HG03457 (cell line): ENCODE measurements around the gene MYBBP1A.

Experiments used
- ATAC-seq: cut with Tn5 transposase; IDR thresholded peaks from one replicate; pipeline ENCODE4 v1.9.1; 2021; ENCODE audit warnings: moderate number of reproducible peaks; ENCODE audit not compliant: unreplicated experiment

Gene MYBBP1A

GRCh38 chr17:4505187-4505586 lies 50.0 kb downstream of the MYBBP1A start:
- no peak for ATAC-seq

- no peak for ATAC-seq
Observed at GRCh38 chr17:4504188-4504587, 51.0 kb downstream of the MYBBP1A start.

GRCh38 chr17:4503283-4504025 lies 51.7 kb downstream of the MYBBP1A start:
- no peak for ATAC-seq

GRCh38 chr17:4502466-4503154 lies 52.6 kb downstream of the MYBBP1A start:
- no peak for ATAC-seq

GRCh38 chr17:4501295-4501949 lies 53.8 kb downstream of the MYBBP1A start:
- no peak for ATAC-seq

GRCh38 chr17:4500191-4500571 lies 55.0 kb downstream of the MYBBP1A start:
- no peak for ATAC-seq

- no peak for ATAC-seq
Observed at GRCh38 chr17:4499431-4500190, 55.6 kb downstream of the MYBBP1A start.

GRCh38 chr17:4498461-4499397 lies 56.5 kb downstream of the MYBBP1A start, which contains the start of gene SPNS2:
SPNS2 (plus strand) TSS chr17:4498881; CDS start chr17:4499048, 167 bp downstream.
- no peak for ATAC-seq

- no peak for ATAC-seq
Observed at GRCh38 chr17:4497101-4497824, 57.9 kb downstream of the MYBBP1A start.

- no peak for ATAC-seq
Observed at GRCh38 chr17:4492721-4493561, 62.2 kb downstream of the MYBBP1A start.

GRCh38 chr17:4490637-4491061 lies 64.5 kb downstream of the MYBBP1A start:
- no peak for ATAC-seq

GRCh38 chr17:4490109-4490591 lies 65.0 kb downstream of the MYBBP1A start:
- ATAC-seq, result no peak

- ATAC-seq, result no peak
Observed at GRCh38 chr17:4488989-4489595, 66.1 kb downstream of the MYBBP1A start.
